Islet of Langerhans (tissue), 1 donor: ENCODE measurements around the gene SIT1.
"Not testable (repeated sequence)": the region's sequence is repeated elsewhere in the genome, so short reads cannot be mapped to it uniquely, and the experiment has no call there.

Experiments used
- FAIRE-seq: peaks from one replicate; lab custom pipeline; 2011; peaks lifted over from hg19 to GRCh38; lab: Jason Lieb, UNC

Gene SIT1

GRCh38 chr9:35659340-35659739, 8.6 kb upstream of the SIT1 start:
- no peak for FAIRE-seq

DNA sequence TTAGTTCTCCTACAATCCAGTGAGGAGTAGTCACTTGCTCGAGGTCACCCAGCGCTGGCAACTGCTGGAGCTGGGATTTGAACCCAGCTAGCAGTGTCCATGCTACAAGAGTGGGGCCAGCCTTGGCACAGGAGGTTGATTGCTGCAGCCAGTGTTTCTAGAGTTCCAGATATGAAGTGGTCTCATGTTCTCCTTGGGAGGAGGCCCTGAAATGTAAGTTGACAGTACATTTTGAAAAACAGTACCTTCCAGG, 8.2 kb upstream of the SIT1 start:
- FAIRE-seq: no peak

DNA sequence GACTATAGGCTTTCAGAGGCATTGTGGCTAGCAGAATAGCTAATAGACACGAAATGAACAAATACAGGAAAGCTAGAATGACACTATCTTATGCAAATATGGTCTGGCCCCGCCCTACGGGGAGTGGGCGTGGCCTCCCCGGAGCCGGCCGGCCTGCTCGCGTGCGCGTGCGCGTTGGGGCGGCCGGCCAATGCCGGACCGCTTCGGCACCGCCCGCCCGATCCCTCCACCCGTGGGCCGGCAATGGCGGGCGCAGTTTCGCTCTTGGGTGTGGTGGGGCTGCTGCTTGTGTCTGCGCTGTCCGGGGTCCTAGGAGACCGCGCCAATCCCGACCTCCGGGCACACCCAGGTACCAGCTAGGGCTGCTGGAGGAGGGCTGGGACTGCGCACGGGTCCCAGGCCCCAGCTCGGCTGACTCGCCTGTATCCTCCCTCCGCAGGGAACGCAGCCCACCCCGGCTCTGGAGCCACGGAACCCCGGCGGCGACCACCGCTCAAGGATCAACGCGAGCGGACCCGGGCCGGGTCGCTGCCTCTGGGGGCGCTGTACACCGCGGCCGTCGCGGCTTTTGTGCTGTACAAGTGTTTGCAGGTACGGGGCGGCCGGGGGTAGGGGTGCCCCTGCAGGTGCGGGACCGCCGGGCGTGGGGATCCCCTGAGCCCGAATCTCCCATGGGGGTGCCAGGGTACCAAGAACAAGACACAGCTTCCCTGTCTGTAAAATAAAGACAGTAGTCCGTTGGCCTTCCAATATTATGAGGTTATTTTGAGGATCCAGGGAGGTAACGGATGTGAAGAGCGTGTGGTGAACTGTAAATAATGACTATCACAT, 7.6 kb upstream of the SIT1 start, which contains the start of gene CCDC107:
Gene CCDC107 (plus strand): TSS at position 156 of the 831 bp plus-strand sequence. CDS start 88 bp downstream, at position 244.
- no peak for FAIRE-seq

DNA sequence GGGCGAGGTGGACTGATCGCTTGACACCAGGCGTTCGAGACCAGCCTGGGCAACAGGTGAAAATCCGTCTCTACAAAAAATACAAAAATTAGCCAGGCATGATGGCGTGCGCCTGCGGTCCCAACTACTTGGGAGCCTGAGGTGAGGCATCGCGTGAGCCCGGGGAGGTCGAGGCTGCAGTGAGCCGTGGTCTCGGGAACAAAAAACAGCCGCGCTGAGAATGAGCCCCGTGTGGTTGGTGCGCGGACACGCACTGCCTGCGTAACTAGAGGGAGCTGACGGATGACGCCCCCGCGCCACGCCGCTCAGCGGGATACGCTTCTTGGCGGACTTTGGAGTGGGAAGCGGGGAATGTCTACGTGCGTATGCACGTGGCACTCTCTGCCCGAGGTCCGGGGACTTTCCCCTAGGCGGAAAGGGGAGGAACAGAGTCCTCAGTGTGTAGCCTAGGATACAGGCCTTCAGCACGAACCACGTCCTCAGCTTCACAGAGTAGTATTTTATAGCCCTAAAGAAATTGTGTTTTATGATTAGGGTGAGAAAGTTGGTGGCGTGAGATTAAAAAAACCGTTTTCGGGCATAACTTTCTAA, 6.9 kb upstream of the SIT1 start, which contains the start of gene RMRP:
Gene RMRP (minus strand): TSS at position 474 of the 591 bp plus-strand sequence.
- peak; percentile 89 for FAIRE-seq

DNA sequence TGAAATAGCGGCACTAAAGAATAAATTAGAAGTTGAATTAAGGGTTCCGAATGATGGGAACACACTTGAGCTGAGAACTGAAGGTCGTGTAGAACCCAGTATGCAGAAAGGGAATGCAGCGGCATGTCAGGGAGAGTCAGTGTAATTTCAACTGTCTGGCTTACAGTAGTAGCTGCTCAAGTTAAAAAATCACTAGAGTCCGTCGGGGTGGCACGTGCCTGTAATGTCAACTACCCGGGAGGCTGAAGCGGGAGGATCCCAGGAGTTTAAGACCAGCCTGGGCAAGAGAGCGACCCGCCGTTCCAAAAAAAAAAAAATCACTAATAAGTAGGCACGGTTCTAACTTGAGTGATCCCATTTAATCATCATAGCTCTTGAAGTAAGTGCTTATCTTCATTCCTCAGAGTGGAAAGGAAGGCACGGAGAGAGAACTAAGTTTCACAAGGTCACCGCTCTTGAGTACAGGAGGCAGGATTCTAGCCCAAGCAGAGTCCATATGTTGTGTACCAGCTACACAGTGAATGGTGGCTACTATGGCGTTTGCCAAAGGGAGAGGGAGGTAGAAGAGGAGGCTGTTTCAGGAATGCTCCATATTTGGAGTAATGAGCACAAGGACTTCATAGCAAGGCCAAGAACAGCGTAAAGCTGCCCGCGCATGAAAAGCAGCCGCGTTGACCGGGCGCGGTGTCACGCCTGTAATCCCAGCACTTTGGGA, 6.3 kb upstream of the SIT1 start:
- no peak for FAIRE-seq

DNA sequence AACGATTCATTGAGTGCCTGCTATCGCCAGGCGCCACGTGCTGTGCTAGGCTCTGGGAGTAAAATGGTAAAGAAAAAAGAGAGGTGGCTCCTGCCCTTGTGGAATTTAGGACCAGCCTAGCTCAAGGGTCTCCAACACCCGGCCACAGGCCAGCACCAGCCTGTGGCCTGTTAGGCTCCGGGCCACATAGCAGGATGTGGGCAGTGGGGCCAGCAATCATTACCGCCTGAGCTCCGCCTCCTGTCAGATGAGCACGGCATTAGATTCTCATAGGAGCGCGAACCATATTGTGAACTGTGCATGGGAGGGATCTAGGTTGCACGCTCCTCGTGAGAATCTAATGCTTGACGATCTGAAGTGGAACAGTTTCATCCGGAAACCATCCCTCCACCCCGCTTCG, 5.6 kb upstream of the SIT1 start:
- no peak for FAIRE-seq

GRCh38 chr9:35653611-35654010, 2.9 kb upstream of the SIT1 start:
- no peak for FAIRE-seq

- FAIRE-seq: no peak
Observed at GRCh38 chr9:35652829-35653209, 2.1 kb upstream of the SIT1 start.

DNA sequence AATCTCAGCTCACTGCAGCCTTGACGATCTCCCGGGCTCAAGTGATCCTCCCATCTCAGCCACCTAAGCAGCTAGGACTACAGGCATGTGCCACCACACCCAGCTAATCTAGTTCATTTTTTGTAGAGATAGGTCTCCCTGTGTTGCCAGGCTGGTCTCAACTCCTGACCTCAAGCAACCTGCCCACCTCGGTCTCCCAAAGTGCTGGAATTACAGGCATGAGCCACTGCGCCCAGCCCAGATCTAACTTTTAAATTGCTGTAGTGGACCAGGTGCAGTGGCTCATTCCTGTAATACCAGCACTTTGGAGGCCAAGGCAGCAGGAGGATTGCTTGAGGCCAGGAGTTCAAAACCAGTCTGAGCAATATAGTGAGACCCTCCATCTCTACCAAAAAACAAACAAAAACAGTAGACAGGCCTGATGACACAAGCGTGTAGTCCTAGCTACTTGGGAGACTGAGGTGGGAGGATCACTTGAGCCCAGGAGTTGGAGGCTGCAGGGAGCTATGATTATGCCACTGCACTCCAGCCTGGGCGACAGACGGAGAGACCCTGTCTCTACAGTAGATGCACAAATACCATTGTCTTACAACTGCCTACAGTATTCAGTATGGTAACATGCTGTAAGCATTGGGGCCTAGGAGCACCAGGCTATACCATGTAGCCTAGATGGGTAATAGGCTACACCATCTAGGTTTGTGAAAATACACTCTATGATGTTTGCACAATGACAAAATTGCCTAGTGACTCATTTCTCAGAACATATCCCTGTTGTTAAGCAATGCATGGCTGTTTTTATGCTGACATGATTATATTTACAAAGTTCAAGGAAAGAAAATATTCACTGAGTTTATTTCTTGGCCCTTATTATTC, 1.5 kb upstream of the SIT1 start:
- peak; percentile 94 for FAIRE-seq

- FAIRE-seq: no peak
Observed at GRCh38 chr9:35649431-35650340, 1.0 kb downstream of the SIT1 start.

DNA sequence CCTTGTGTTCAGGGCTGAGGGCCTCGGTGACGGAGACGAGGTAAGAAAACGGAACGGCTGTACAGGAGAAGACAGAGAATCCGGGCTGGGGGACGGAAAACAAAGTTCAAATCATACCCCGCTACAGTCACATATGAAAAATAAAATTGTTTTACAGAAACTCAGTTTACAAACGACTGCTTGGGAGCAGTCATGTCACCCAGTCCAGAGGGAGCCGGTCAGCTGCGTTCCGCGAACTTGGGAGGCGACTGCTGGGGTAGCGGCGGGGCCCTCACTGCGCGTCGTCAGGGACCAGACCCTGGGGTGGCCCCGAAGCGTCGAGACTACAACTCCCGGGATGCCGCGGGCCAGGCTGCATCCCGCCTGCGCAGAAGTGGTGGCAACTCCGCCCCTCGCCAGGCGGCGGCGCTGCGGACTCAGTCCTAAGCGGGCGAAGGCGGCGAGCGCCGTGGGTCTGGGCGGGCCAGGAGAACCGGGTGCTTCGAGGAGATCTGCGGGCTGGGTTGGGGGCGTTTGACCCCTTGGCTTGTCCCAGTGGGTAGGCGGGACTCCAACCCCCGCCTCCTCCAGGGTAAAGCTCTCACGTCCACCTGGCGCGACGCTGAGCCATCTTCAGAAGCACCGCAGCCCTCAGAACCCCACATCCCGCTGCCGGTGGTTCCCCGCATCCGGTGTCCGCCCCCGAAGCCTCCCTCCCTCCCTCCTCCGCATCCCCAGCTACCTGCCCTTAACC, 4.0 kb downstream of the SIT1 start:
- no peak for FAIRE-seq

DNA sequence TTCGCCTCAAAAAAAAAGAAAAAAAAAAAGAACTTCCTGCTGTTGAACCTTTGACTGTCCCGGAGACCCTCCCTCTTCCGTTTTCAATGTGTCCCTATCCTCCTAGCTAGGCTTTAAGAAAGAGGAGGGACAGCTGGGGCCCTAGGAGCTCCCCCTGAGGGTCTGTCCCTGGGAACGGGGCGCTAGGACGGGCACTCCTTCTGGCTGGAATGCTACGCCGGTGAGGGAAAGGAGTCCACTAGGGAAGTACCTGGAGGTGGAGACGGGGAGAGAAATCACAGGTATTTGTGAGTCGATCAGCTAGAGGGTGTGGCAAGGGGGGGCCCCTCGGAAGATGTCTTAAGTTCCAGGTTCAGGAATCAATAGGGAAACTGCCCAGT, 4.6 kb downstream of the SIT1 start:
- FAIRE-seq: no peak

- not testable (repeated sequence) for FAIRE-seq
Observed at GRCh38 chr9:35645736-35646135, 5.0 kb downstream of the SIT1 start.

DNA sequence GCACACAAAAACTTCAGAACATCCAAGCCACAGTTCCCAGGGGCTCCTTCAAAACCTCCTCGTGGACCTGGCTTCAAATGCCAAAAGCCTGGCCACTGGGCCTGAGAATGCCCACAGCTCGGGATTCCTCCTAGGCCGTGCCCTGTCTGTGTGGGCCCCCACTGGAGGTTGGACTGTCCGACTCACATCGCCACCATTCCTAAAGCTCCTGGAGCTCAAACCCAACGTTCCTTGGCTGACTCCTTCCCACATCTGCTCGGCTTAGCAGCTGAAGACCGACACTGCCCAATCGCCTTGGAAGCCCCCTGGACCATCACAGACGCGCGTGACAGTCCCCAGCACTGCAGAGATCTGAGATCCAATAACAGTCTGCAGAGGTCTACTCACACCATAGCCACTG, 7.7 kb downstream of the SIT1 start:
- no peak for FAIRE-seq

GRCh38 chr9:35641478-35641877, 9.3 kb downstream of the SIT1 start:
- not testable (repeated sequence) for FAIRE-seq

GRCh38 chr9:35640431-35640830, 10.3 kb downstream of the SIT1 start:
- FAIRE-seq: not testable (repeated sequence)

GRCh38 chr9:35639631-35640030, 11.1 kb downstream of the SIT1 start:
- FAIRE-seq: no peak

DNA sequence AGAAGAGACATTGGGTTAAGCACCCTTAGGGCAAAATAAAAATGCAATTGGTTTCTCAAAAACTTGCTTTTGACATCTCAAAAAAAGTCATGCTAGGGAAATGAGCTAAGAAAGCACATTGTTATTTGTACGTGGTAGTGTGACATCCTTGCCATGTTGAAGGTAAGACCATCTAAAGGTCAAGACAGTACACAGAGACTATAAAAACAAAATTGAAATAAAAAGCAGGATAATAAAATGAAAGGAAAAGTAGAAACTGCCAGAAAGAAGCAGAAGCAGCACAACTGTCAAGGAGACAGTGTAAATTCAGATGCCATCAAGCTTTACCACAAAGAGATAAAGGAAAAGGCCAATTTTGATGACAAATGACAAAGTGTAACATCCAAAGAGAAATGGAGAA, 11.5 kb downstream of the SIT1 start:
- not testable (repeated sequence) for FAIRE-seq

DNA sequence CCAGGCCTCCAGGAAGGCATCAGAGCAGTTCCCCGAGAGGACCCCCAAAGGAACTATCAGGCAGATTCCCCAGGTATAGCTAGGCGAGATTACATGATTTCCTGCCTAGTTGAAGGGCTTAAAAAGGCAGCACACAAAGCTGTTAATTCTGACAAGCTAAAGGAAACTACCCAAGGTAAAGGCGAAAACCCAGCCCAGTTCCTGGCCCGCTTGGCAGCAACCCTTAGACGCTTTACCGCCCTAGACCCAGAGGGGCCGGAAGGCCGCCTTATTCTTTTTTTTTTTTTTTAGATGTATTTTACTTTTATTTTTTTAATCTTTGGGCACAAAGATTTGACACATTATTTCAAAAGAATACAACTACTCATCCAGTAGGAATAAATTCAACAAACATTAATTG, 12.0 kb downstream of the SIT1 start:
- not testable (repeated sequence) for FAIRE-seq

DNA sequence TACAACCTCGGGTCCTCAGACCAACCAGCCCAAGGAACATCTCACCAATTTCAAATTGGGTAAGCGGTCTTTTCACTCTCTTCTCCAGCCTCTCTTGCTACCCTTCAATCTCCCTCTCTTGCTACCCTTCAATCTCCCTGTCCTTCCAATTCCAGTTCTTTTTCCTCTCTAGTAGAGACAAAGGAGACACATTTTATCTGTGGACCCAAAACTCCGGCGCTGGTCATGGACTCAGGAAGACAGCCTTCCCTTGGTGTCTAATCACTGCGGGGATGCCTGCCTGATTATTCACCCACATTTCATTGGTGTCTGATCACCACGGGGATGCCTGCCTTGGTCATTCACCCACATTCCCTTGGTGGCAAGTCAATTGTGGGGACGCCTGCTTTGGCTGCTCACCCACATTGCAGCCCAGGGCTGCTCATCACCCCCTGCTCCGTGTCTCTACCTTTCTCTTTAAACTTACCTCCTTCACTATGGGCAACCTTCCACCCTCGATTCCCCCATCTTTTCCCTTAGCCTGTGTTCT, 13.2 kb downstream of the SIT1 start:
- FAIRE-seq: not testable (repeated sequence)
